K562 (cell line): ENCODE results near the gene FAM222A. TPM values are rescaled to one million over a fixed set of nuclear protein-coding genes. Genes with fewer than 3 reads are reported as not detected.

Experiments
- ATAC-seq: fragments of 200-7000 bp; cut with Tn5 transposase; 3 replicates; pipeline ENCODE4 v1.9.1; 2020; ENCODE audit warnings: moderate library complexity
- BruUV-seq: library from RNA; stranded (reverse); fragments of 400-500 nt; replicated peaks from 2 replicates; lab custom pipeline; 2021; lab: Mats Ljungman, UMichigan
- CTCF ChIA-PET: fragments of 300-600 bp; formaldehyde crosslinking; extraction: SDS; loops from one replicate; lab custom pipeline; 2021; ENCODE audit warnings: low intra/inter-chr PET ratio; lab: Yijun Ruan, JAX
- POLR2A ChIA-PET: fragments of 300-600, 350-650 bp; sonication (Branson Sonifier 250); formaldehyde crosslinking; extraction: SDS; loops from one replicate; lab custom pipeline; 2021; ENCODE audit warnings: antibody characterized with exemption, inconsistent platforms; lab: Yijun Ruan, JAX
- DNase-seq, 4 experiments: peaks; one replicate each; pipeline versions ENCODE4 v3.0.0 to v3.0.0-alpha.2; 2011 to 2018; ENCODE audit warnings: low spot score in 3 of 4, mixed read lengths in 3 of 4; ENCODE audit errors: extremely low read depth in 1 of 4
- FAIRE-seq: peaks from 2 replicates; lab custom pipeline; 2011; peaks lifted over from hg19 to GRCh38; lab: Jason Lieb, UNC
- H2AFZ ChIP-seq: 2 replicates; pipeline ENCODE4 v1.6.0; 2011; ENCODE audit warnings: low read depth, low read length, control low read depth, inconsistent platforms
- H3K27ac ChIP-seq: fragments of 200-600 bp; 3 replicates; pipeline ENCODE4 v1.8.0; 2011; ENCODE audit warnings: low read depth, mild to moderate bottlenecking, control low read depth, inconsistent platforms, low read length, moderate library complexity, mixed read lengths; ENCODE audit errors: extremely low read depth
- H3K27me3 ChIP-seq, 2 experiments: fragments of 300-600 bp in 1 of 2; 2 replicates in 1 of 2; 3 replicates in 1 of 2; pipeline versions ENCODE4 v1.6.0 to v1.8.0; 2011; ENCODE audit warnings: inconsistent platforms in 2 of 2, low read length in 2 of 2, mild to moderate bottlenecking in 1 of 2, mixed read lengths in 1 of 2, moderate library complexity in 1 of 2; ENCODE audit not compliant: control insufficient read depth in 2 of 2, insufficient read depth in 2 of 2
- H3K36me3 ChIP-seq: fragments of 300-600 bp; 3 replicates; pipeline ENCODE4 v1.8.0; 2011; ENCODE audit warnings: mild to moderate bottlenecking, low read length, inconsistent platforms; ENCODE audit not compliant: control insufficient read depth, insufficient read depth
- H3K4me1 ChIP-seq, 2 experiments: fragments of 200-600 bp in 1 of 2; replicated peaks in 1 of 2; 2 replicates in 1 of 2; 3 replicates in 1 of 2; pipeline versions ENCODE4 v1.5.1 to v1.8.0; 2011; ENCODE audit warnings: inconsistent platforms in 2 of 2, low read length in 2 of 2, mild to moderate bottlenecking in 1 of 2, mixed read lengths in 1 of 2, moderate library complexity in 1 of 2; ENCODE audit not compliant: control insufficient read depth in 2 of 2, insufficient read depth in 2 of 2
- H3K4me2 ChIP-seq: 2 replicates; pipeline ENCODE4 v1.6.1; 2011; ENCODE audit warnings: low read length, control low read depth, inconsistent platforms, mixed read lengths; ENCODE audit not compliant: insufficient read depth
- H3K4me3 ChIP-seq: fragments of 200-600 bp; sonication (generic), shearing (Covaris generic); 2 replicates; pipeline ENCODE4 v1.5.1; 2016; ENCODE audit warnings: control low read depth, inconsistent platforms
- H3K79me2 ChIP-seq: fragments of 200-600 bp; 3 replicates; pipeline ENCODE4 v1.8.0; 2011; ENCODE audit warnings: low read length, inconsistent platforms; ENCODE audit not compliant: control insufficient read depth, insufficient read depth
- H3K9ac ChIP-seq, 2 experiments: 2 replicates each; pipeline versions ENCODE4 v1.6.0 to v1.6.1; 2011; ENCODE audit warnings: low read depth in 2 of 2, low read length in 2 of 2, control low read depth in 1 of 2, inconsistent platforms in 1 of 2, mild to moderate bottlenecking in 1 of 2, mixed read lengths in 1 of 2; ENCODE audit not compliant: insufficient read depth in 1 of 2
- H3K9me1 ChIP-seq: one replicate; pipeline ENCODE4 v1.6.0; 2011; ENCODE audit warnings: inconsistent platforms, mild to moderate bottlenecking, low read length, moderate library complexity; ENCODE audit not compliant: control insufficient read depth, insufficient read depth
- H3K9me3 ChIP-seq: replicated peaks from 2 replicates; pipeline ENCODE4 v1.5.1; 2011; ENCODE audit warnings: low read depth, low read length, inconsistent platforms; ENCODE audit not compliant: control insufficient read depth, insufficient read depth
- H4K20me1 ChIP-seq: replicated peaks from 2 replicates; pipeline ENCODE4 v1.6.1; 2011; ENCODE audit warnings: low read length, inconsistent platforms, mixed read lengths; ENCODE audit not compliant: control insufficient read depth, insufficient read depth
- ATF1 ChIP-seq, 2 experiments: fragments of 450-650 bp in 1 of 2; IDR thresholded peaks; 2 replicates each; pipeline ENCODE4 v1.6.1; 2016; ENCODE audit warnings: missing compliant biosample characterization in 1 of 2, missing genetic modification characterization in 1 of 2
- CREB3L1 ChIP-seq: fragments of 450-650 bp; IDR thresholded peaks from 2 replicates; pipeline ENCODE4 v1.6.1; 2014; ENCODE audit warnings: low read depth, mild to moderate bottlenecking, moderate library complexity, borderline replicate concordance
- NFYB ChIP-seq: IDR thresholded peaks from 2 replicates; pipeline ENCODE4 v1.6.1; 2011; ENCODE audit warnings: mild to moderate bottlenecking, moderate library complexity; ENCODE audit not compliant: insufficient read length; ENCODE audit errors: extremely low read depth
- RAD51 ChIP-seq: fragments of 450-650 bp; IDR thresholded peaks from 2 replicates; pipeline ENCODE4 v1.7.1; 2016; ENCODE audit warnings: low read depth, mild to moderate bottlenecking, borderline replicate concordance
- RBM25 ChIP-seq: fragments of 200-400 bp; formaldehyde crosslinking; IDR thresholded peaks from 2 replicates; pipeline ENCODE4 v1.6.1; 2018; ENCODE audit warnings: low read length, low read depth, moderate library complexity; ENCODE audit not compliant: severe bottlenecking
- WGBS: fragments of 100-300 bp; shearing (Covaris generic); methylation state at CpG from one replicate; pipeline ENCODE4 v1.1.6; 2016; ENCODE audit warnings: low coverage, mixed read lengths; ENCODE audit not compliant: insufficient coverage; ENCODE audit errors: missing lambda C conversion rate; 5-methylcytosine and 5-hydroxymethylcytosine counted together
- in situ Hi-C: fragments of 300-500 bp; cut with MboI; formaldehyde crosslinking; loops from 4 replicates; pipeline ENCODE4 v1.15.0; 2018; ENCODE audit warnings: inconsistent platforms, mixed read lengths
- intact Hi-C: fragments of 100-400 bp; cut with micrococcal nuclease; formaldehyde crosslinking; loops from 2 replicates; pipeline ENCODE4 v1.14.2; 2022
- polyA plus RNA-seq, 8 experiments: library from polyadenylated mRNA; depleted of rRNA in 4 of 8; stranded (reverse) in 5 of 8; unstranded in 3 of 8; fragments of >200 nt; fragmentation: Nextera tagmentation in 2 of 8; fragmentation: Illumina TruSeq in 1 of 8; extraction: Ambion mirVana in 2 of 8; extraction: Trizol in 1 of 8; gene quantifications; 2 replicates each; pipeline versions ENCODE4 v1.2.1 to v1.2.3, GENCODE V29; 2011 to 2014; ENCODE audit warnings: inconsistent platforms in 1 of 8, missing spikeins in 1 of 8
- total RNA-seq, 7 experiments: library from RNA; depleted of rRNA in 6 of 7; stranded (reverse); fragments of >200 nt in 6 of 7; fragmentation: Illumina TruSeq in 2 of 7; extraction: Trizol in 2 of 7; gene quantifications; 2 replicates each; pipeline versions ENCODE4 v1.2.1 to v1.2.3, GENCODE V29; 2011 to 2021; ENCODE audit warnings: low replicate concordance in 1 of 7
- TF ChIP-seq, protein P1 (sequence below): sonication (generic); formaldehyde crosslinking; IDR thresholded peaks from 2 replicates; pipeline ENCODE4 v1.5.0; 2020; ENCODE audit warnings: missing genetic modification reagents
- TF ChIP-seq, protein P2 (sequence below): sonication (generic); formaldehyde crosslinking; IDR thresholded peaks from 2 replicates; pipeline ENCODE4 v1.9.0; 2022; ENCODE audit warnings: mild to moderate bottlenecking, missing genetic modification reagents

FAM222A gene
- total and polyA plus RNA-seq, 9 of the 15 experiments (the other 6 are each of a cell fraction or from before 2014, with no cell fraction given), result 0.03 to 0.36 (median 0.12) TPM; not detected in 1

GRCh38 chr12:109777544-109777943, 63.9 kb downstream of the FAM222A start:
- no peaks in the 10 kb centered on the region for H3K36me3 ChIP-seq
- ChIA-PET POLR2A (interaction anchor here (0.6 to 0.7 kb wide), 3 partner anchors 203 to 1222 kb away, joined by 3 to 4 read pairs (median 3); no protein-coding TSS in a partner anchor), CTCF (no interaction called here)
- no peak overlapping the region for H3K4me2 ChIP-seq
- WGBS, result 8% methylated on average over 5 of the region's 5 CpGs
- H3K27me3 ChIP-seq, result peaks cover 2 to 22% of the 10 kb centered on the region in 2 experiments; a peak in 4 of 5 replicates
- 0 out of 2 replicates have a peak, but pooled peaks cover 3% of the 10 kb centered on the region for H4K20me1 ChIP-seq
- H3K9ac ChIP-seq, result no peak overlapping the region
- in situ Hi-C loops, result loop anchor here (5.0 kb wide), 2 partner anchors 185 to 260 kb away; no protein-coding TSS in a partner anchor
- H3K79me2 ChIP-seq, result no peaks in the 10 kb centered on the region
- BruUV-seq, result no TSS peak
- intact Hi-C loops, result no loop called here
- no peaks in the 10 kb centered on the region for H3K9me1 ChIP-seq
- no peak overlapping the region for H3K4me3 ChIP-seq
- peaks cover 0 to 9% of the 10 kb centered on the region in 2 experiments; a peak in 3 of 5 replicates for H3K4me1 ChIP-seq
- no peak for FAIRE-seq
- peak; percentile 27 to 85 (median 78) for DNase-seq
- no peak overlapping the region; the same call in 1 of the 2 replicates for H2AFZ ChIP-seq
- 0 out of 2 replicates have a peak, but pooled peaks cover 3% of the 10 kb centered on the region for H3K9me3 ChIP-seq
- H3K27ac ChIP-seq, result no peak overlapping the region
- TF ChIP-seq, protein P1, sequence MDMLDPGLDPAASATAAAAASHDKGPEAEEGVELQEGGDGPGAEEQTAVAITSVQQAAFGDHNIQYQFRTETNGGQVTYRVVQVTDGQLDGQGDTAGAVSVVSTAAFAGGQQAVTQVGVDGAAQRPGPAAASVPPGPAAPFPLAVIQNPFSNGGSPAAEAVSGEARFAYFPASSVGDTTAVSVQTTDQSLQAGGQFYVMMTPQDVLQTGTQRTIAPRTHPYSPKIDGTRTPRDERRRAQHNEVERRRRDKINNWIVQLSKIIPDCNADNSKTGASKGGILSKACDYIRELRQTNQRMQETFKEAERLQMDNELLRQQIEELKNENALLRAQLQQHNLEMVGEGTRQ (CRISPR knock-in tag), result peak; percentile 73
- TF ChIP-seq CREB3L1 (no peak), NFYB (peak; percentile 29), RAD51 (peak; percentile 56; the same call in 1 of the 2 replicates), ATF1 (CRISPR knock-in tag; IDR thresholded peaks at IDR 0.05) (no peak), ATF1 (tag; IDR thresholded peaks at IDR 0.05) (no peak), RBM25 (peak; percentile 8)
- TF ChIP-seq, protein P2, sequence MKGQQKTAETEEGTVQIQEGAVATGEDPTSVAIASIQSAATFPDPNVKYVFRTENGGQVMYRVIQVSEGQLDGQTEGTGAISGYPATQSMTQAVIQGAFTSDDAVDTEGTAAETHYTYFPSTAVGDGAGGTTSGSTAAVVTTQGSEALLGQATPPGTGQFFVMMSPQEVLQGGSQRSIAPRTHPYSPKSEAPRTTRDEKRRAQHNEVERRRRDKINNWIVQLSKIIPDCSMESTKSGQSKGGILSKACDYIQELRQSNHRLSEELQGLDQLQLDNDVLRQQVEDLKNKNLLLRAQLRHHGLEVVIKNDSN (CRISPR knock-in tag), result peak; percentile 66
- peak; percentile 46; the same call in 2 of the 3 replicates for ATAC-seq
